Putamen (tissue), 1 donor: Measurements from ENCODE around the gene NDC80.
A peak's percentile ranks its signal among the peaks of the same experiment; 100 is the strongest.
"Not testable (repeated sequence)": the region's sequence is repeated elsewhere in the genome, so short reads cannot be mapped to it uniquely, and the experiment has no call there.

Experiments used
- DNase-seq: peaks from one replicate; pipeline ENCODE4 v3.0.0-alpha.2; 2016; ENCODE audit warnings: low spot score

Gene NDC80

GRCh38 chr18:2625217-2625616 is 53.9 kb downstream of the NDC80 start:
- DNase-seq = no peak

GRCh38 chr18:2627821-2628276 is 56.5 kb downstream of the NDC80 start:
- no peak for DNase-seq

- no peak for DNase-seq
These were observed 57.6 kb downstream of the NDC80 start for GRCh38 chr18:2629003-2629402.

- DNase-seq = no peak
These were observed 64.2 kb downstream of the NDC80 start for GRCh38 chr18:2635586-2635985.

- no peak for DNase-seq
These were observed 64.8 kb downstream of the NDC80 start for GRCh38 chr18:2636126-2636631.

- no peak for DNase-seq
These were observed 70.3 kb downstream of the NDC80 start for GRCh38 chr18:2641638-2642037.

GRCh38 chr18:2642771-2643170 is 71.4 kb downstream of the NDC80 start:
- no peak for DNase-seq

- no peak for DNase-seq
These were observed 73.2 kb downstream of the NDC80 start for GRCh38 chr18:2644535-2644934.

GRCh38 chr18:2651981-2652380 is 80.6 kb downstream of the NDC80 start:
- no peak for DNase-seq

- no peak for DNase-seq
These were observed 82.1 kb downstream of the NDC80 start for GRCh38 chr18:2653467-2653866.

- DNase-seq = no peak
These were observed 83.0 kb downstream of the NDC80 start for GRCh38 chr18:2654169-2654927.

- DNase-seq = no peak
These were observed 83.5 kb downstream of the NDC80 start for GRCh38 chr18:2654928-2655177.

GRCh38 chr18:2655178-2655953 is 84.0 kb downstream of the NDC80 start, which contains the start of gene SMCHD1:
TSS of gene SMCHD1 (plus strand) at chr18:2655726. CDS start at chr18:2656076, 350 bp downstream.
- peak; percentile 89 for DNase-seq

- DNase-seq = no peak
These were observed 84.5 kb downstream of the NDC80 start for GRCh38 chr18:2655954-2656236.

GRCh38 chr18:2656237-2656980 is 85.1 kb downstream of the NDC80 start:
- DNase-seq = no peak

GRCh38 chr18:2656981-2657512 is 85.7 kb downstream of the NDC80 start:
- no peak for DNase-seq

- DNase-seq = no peak
These were observed 86.6 kb downstream of the NDC80 start for GRCh38 chr18:2657788-2658458.

- not testable (repeated sequence) for DNase-seq
These were observed 89.5 kb downstream of the NDC80 start for GRCh38 chr18:2660849-2661248.

GRCh38 chr18:2662288-2662687 is 90.9 kb downstream of the NDC80 start:
- DNase-seq = not testable (repeated sequence)

GRCh38 chr18:2662990-2663389 is 91.6 kb downstream of the NDC80 start:
- DNase-seq = no peak
